Thoracic aorta endothelial cell (primary cell): ENCODE data around the gene CDRT15. TPM values are rescaled to one million over a fixed set of nuclear protein-coding genes. Genes with fewer than 3 reads are reported as not detected.

ENCODE experiments used
- total RNA-seq: library from RNA; depleted of rRNA; stranded (reverse); fragments of >200 nt; gene quantifications from 2 replicates; pipeline ENCODE4 v1.2.3, GENCODE V29; 2012

CDRT15 gene
- not detected in 2 replicates for total RNA-seq

GRCh38 chr17:14236762-14237161 lies at the start of gene CDRT15:
Gene CDRT15 (minus strand): TSS chr17:14236862. CDS start chr17:14236833, 29 bp downstream.

Other genes starting within 250 kb of the CDRT15 start
- gene COX10, start 167.4 kb downstream of the CDRT15 start, total RNA-seq = 17.2 and 19.8 TPM in 2 replicates
- 0.13 and 0.29 TPM in 2 replicates for gene HS3ST3B1, start 64.2 kb upstream of the CDRT15 start, total RNA-seq